GM19395 (cell line): Measurements from ENCODE around the gene PTPN4.
"Not testable (repeated sequence)": the region's sequence is repeated elsewhere in the genome, so short reads cannot be mapped to it uniquely, and the experiment has no call there.

Source experiments
- ATAC-seq: cut with Tn5 transposase; IDR thresholded peaks from one replicate; pipeline ENCODE4 v1.9.1; 2021; ENCODE audit warnings: mild to moderate bottlenecking, moderate library complexity; ENCODE audit not compliant: unreplicated experiment

The PTPN4 gene

GRCh38 chr2:119803101-119803500, 43.4 kb downstream of the PTPN4 start:
- no peak for ATAC-seq

DNA sequence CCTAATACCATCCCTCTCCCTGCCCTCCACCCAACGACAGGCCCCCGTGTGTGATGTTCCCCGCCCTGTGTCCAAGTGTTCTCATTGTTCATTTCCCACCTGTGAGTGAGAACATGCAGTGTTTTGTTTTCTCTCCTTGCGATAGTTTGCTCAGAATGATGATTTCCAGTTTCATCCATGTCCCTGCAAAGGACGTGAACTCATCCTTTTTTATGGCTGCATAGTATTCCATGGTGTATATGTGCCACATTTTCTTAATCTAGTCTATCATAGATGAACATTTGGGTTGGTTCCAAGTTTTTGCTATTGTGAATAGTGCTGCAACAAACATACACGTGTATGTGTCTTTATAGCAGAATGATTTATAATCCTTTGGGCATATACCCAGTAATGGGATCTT, 44.7 kb downstream of the PTPN4 start:
- not testable (repeated sequence) for ATAC-seq

DNA sequence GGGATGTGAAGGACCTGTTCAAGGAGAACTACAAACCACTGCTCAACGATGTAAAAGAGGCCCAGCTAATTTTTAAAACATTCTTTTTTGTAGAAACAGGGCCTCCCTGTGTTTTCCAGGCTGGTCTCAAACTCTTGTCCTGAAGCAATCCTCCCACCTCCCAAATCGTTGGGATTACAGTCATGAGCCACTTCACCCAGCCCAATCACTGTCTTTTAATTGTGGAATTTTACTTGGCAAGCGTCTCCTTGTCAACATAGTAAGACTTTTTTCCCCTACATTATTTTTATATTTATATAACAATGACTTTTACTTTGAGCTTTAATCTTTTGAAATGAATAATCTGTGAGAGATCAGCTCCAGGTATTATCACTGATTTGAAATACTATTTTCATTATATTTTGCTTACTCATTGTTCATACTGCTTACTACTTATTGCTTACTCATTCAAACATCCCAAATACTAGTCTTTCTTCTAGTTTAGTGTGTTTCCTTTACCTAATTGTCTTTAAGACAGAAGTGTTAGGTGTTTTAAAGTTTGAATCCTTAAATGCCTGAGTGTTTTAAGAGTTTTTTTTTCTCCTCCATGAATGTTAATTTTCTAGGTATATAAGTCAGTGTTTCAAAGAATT, 48.9 kb downstream of the PTPN4 start:
- no peak for ATAC-seq

GRCh38 chr2:119809339-119810048, 49.8 kb downstream of the PTPN4 start:
- no peak for ATAC-seq

- no peak for ATAC-seq
Measured at GRCh38 chr2:119810049-119810630, 50.4 kb downstream of the PTPN4 start.

- ATAC-seq = no peak
Measured at GRCh38 chr2:119814216-119814615, 54.5 kb downstream of the PTPN4 start.

- no peak for ATAC-seq
Measured at GRCh38 chr2:119818792-119819191, 59.1 kb downstream of the PTPN4 start.

- no peak for ATAC-seq
Measured at GRCh38 chr2:119819846-119820245, 60.1 kb downstream of the PTPN4 start.

DNA sequence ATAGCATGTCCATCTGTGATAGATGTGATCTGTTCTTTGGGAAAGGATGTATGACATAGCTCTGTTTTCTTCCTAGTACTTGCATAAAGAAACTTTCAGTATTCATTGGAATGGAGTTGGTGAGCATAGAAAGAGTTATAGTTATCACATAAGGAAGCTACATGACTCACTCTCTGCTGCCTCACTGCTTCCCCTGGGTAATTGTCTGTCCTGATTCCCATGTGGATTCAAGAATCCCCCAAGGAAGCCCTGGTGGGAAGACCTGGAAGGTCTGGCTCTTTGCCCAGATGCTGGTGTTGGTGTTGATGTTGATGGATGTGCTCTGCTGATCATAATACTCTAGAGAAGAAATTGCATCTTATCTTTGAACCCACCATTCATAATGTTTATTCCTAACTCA, 60.6 kb downstream of the PTPN4 start:
- ATAC-seq = no peak

- no peak for ATAC-seq
Measured at GRCh38 chr2:119821266-119821665, 61.5 kb downstream of the PTPN4 start.

- ATAC-seq = no peak
Measured at GRCh38 chr2:119823734-119824334, 64.1 kb downstream of the PTPN4 start.

GRCh38 chr2:119826370-119826961, 66.7 kb downstream of the PTPN4 start:
- ATAC-seq = no peak

- no peak for ATAC-seq
Measured at GRCh38 chr2:119827866-119828507, 68.3 kb downstream of the PTPN4 start.

GRCh38 chr2:119836455-119837142, 76.9 kb downstream of the PTPN4 start:
- no peak for ATAC-seq

- ATAC-seq = no peak
Measured at GRCh38 chr2:119837350-119837749, 77.6 kb downstream of the PTPN4 start.

DNA sequence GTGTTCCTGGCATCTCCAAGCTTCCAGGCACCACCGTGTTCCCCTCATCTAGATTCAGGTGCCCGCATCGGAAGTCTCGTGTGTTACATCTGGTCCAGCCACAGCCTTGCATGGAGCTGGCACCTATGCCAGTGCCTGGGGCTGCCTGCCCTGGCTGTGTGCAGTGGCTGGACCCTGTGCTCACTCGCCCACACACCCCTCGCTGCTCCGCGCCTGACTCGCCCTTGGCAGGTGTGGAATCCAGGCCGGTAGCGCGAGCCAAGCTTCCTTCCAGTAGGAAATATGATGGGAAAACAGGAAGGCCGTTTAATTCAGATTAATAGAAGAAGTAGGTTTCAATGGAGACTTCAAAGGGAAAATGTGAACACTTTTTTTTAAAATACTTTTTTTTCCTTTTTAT, 78.0 kb downstream of the PTPN4 start:
- ATAC-seq = no peak

DNA sequence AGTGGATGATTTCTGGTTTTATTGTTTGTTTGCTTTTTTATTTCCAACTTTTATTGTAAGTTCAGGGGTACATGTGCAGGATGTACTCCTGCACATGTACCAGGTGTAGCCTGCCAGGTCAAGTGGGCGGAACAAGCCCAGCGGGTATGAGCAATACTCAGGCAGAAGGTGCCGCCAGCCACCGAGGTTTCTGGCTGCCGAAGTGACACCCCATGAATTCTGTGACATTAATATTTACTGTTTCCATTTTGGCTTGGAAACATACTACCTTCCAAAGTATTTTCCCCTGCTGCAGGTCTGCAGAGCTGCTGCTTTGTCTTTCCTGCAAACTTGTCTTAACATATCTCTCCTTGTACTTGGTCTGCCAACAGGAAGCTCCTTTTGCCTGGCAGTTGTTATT, 78.5 kb downstream of the PTPN4 start:
- ATAC-seq = no peak

- no peak for ATAC-seq
Measured at GRCh38 chr2:119841550-119841949, 81.8 kb downstream of the PTPN4 start.

DNA sequence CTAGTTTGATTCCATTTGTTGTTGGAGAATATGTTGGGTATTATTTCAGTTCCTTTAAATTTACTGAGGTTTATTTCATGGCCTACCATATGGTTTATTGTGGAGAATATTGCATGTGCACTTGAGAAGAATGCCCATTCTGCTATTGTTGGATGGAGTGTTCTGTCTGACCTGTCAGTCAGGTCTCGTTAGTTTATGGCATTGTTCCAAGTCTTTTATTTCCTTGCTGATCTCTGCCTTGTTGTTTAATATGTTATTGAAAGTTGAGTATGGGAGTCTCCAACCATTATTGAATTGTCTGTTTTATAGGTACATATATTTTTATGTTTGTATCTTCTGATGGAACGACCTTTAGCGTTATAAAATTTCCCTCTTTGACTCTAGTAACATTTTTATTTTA, 86.3 kb downstream of the PTPN4 start:
- ATAC-seq = no peak

DNA sequence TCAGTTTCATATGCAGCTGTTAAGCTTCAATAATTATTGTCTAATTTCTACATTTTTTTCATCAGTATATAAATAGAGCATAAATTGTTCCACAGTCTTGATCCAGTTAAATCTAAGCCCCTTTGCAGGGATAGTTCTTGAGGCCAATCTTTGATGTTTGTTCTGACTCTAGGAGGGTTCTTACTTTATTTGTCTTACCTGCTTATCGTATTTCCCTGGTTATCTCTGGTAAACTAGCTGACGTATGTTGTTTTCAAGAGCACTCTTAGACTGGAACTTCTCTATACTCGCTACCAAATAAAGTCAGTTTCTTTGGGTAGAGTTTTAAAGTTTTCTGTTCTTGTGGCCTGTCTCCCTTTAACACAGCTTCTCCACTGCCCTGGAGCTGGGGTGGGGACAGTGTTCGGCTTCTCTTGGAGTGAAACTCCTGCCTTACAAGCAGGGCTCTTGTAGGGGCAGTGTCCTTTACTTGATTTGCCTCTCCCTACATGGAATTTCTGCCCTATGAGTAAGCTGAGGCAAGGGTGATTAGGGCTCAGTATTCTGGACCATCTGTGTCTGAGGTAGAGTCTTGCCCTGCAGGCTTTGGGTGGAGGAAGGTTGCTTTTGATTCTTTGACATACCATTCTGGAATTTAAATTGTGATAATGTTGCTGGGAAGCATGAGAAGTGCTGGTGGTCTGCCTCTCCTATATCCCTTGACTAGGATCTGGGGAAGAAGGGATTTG, 90.3 kb downstream of the PTPN4 start:
- ATAC-seq = no peak
